Skin epidermis (tissue), 12 donors: Measurements from ENCODE around the gene DPF3.

ENCODE experiments used
- H3K27ac ChIP-seq, 21 experiments: fragments of 200-600 bp; sonication (generic) in 11 of 21; one replicate each; pipeline ENCODE4 v1.5.0; 2020; ENCODE audit warnings: mild to moderate bottlenecking in 3 of 21, inconsistent platforms in 2 of 21, moderate library complexity in 2 of 21
- H3K4me3 ChIP-seq, 7 experiments: fragments of 200-600 bp; sonication (generic) in 2 of 7; one replicate each; pipeline ENCODE4 v1.5.0; 2020; ENCODE audit warnings: inconsistent platforms in 2 of 7, mild to moderate bottlenecking in 2 of 7, moderate library complexity in 1 of 7

Gene DPF3

GRCh38 chr14:72783741-72784140 lies 110.2 kb downstream of the DPF3 start:
- H3K27ac ChIP-seq = no peak overlapping the region
- no peak overlapping the region for H3K4me3 ChIP-seq

DNA sequence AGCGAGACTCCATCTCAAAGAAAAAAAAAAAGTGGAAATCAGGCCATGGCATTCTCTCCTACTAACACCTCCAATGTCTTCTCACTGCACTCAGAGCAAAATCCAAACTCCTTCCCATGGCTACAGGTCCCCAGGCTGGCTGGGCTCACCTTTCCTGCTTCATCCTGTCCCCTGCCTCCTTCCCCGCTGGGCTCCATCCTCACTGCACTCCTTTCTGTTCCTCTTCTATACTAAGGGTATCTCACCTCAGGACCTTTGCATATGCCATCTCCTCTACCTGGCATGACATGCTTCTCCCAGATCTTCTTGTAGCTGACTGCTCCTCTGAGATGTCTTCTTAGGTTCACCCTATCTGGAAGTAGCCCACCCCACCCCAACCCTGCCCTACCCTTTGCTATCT lies 111.1 kb downstream of the DPF3 start:
- H3K27ac ChIP-seq = no peak overlapping the region
- H3K4me3 ChIP-seq = no peak overlapping the region

DNA sequence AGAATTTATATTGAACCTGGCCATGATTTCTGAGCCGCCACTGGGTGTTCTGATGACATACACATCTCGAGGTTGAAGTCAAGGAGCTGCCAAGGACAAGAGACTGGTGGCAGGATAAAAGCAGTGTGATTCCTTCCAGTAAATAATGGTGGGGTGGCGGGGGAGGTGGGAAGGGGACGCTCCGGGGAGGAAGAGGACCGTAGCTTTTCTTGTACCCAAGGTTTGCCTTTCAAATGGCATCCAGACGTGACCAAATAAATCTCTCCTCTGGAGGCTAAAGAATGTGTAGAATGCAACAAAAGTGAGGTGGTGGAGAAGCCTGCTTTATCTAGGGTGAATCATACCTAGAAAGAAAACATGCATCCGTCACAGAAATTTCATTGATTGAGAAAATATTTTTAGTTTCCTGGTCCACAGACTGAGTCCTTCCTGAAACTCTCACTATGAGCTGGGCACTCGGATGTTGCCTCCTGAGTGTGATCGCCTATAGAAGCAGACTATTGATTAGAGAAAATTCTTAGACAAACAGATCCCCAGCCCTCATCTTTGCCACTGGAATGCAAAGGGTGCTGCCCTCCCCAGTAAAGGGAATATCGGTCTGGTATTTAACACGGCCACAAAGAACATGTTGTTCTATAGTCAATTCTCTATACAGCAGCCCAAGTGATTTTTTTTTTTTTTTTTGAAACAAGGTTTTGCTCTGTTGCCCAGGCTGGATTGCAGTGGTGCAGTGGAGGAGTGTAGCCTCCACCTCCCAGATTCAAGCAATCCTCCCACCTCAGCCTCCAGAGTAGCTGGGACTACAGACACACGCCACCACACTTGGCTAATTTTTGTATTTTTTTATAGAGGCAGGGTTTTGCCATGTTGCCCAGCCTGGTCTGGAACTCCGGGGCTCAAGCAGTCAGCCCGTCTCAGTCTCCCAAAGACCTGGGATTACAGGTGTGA lies 112.1 kb downstream of the DPF3 start:
- no peak overlapping the region for H3K27ac ChIP-seq

DNA sequence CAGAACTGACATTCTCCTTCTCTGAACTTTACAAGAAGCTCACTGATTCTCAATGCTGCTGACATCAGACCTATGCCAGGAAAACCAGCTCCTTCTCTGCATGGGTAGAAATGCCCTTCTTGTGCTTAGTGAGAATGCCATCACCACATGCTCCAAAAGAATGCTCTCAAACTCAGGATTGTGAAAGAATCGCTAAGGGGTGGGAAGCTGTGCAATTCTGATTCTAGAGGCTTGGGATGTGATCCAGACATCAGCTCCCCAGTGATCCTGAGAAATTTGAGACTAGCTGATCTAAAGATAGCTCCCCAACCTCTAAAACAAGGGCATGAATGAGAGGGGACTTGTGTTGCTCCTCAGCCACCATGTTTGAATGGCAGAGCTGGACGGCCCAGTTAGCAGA lies 113.2 kb downstream of the DPF3 start:
- no peak overlapping the region for H3K4me3 ChIP-seq
- no peak overlapping the region for H3K27ac ChIP-seq

More for the DNA sequence above, 112.1 kb downstream of the DPF3 start:
- H3K4me3 ChIP-seq = no peak overlapping the region

DNA sequence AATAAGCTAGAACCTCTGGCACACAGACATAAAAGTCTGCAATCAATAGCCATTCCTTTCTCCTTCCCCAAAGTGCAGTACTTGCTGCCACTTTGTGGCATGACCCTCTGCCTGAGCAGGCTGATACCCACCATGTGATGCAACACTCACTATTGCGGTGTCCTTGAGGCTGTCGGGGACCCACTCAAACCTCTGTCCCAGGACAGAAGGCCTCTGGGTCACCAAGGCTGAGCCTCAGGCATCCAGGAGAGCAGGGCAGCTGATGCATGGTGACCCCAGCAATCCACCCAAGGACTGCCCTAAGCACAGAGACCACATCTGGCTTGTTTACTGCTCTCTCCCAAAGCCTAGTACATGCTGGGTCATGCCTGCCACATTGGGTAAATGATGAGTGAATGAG lies 114.2 kb downstream of the DPF3 start:
- Histone ChIP-seq H3K4me3 (no peak overlapping the region), H3K27ac (no peak overlapping the region)

DNA sequence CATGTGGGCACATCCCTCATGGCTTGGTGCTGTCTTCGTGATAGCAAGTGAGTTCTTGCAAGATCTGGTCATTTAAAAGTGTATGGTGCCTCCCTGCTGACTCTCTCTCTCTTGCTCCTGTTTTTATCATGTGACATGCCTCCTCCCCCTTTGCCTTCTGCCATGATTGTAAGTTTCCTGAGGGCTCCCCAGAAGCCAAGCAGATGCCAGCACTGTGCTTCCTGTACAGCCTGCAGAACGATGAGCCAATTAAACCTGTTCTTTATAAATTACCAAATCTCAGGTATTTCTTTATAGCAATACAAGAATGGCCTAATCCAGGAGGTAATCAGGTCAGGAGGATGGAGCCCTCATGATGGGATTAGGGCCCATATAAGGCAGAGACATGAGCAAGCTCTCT lies 116.3 kb downstream of the DPF3 start:
- no peak overlapping the region for H3K27ac ChIP-seq
- H3K4me3 ChIP-seq = no peak overlapping the region

GRCh38 chr14:72776701-72777261 lies 117.1 kb downstream of the DPF3 start:
- Histone ChIP-seq H3K27ac (no peak overlapping the region), H3K4me3 (no peak overlapping the region)

DNA sequence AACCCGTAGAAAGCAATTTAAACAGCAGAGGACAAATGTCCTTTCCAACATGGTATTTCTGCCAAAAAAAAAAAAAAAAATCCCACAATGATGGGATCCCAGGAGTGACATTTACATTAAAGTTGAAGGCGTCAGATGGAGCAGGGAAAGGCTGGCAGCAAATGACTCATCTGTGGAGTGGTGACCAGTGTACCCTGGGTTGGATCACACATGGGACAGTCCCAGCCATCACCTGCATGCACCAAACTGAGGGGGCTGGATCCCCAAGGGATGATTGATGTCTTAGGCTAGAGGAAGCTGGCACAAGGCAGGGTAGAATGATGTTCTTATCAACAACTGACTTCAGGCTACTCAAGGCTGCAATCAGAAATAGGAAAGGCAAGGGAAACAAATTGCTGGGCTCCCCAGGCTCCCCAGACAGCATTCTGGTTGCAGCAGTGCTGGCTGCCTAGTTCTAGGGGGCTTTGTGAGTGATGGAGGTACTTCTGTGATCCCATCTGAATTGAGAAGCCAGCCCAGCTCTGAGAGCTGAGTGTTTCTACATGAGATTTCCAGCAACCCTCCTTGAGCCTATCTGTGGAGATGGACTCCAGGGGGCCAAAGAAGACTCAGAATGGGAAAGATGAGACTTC lies 117.9 kb downstream of the DPF3 start:
- Histone ChIP-seq H3K4me3 (no peak overlapping the region), H3K27ac (no peak overlapping the region)

GRCh38 chr14:72774894-72775620 lies 118.8 kb downstream of the DPF3 start:
- Histone ChIP-seq H3K4me3 (no peak overlapping the region), H3K27ac (no peak overlapping the region)

- no peak overlapping the region for H3K27ac ChIP-seq
- no peak overlapping the region for H3K4me3 ChIP-seq
Measured at GRCh38 chr14:72774141-72774540, 119.8 kb downstream of the DPF3 start.

DNA sequence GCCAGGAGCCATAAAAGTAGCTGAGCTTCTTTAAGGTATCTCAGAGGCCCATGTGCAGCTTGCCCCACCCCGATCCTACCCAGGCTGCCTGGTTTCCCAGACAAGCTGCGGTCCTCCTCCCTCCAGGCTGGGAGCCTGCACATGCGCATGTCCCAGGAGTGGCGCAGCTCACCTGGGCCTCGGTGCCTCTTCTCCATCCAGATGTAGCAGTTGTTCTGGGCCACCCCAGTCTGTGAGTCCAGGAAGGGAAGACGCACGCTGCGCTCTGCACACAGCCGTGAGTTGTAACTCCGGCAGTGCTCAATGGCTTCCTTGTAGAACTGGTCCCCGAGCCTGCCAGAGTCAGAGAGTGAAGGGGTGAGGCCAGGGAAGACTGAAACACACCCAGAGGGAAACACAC lies 122.3 kb downstream of the DPF3 start:
- Histone ChIP-seq H3K27ac (no peak overlapping the region), H3K4me3 (no peak overlapping the region)

DNA sequence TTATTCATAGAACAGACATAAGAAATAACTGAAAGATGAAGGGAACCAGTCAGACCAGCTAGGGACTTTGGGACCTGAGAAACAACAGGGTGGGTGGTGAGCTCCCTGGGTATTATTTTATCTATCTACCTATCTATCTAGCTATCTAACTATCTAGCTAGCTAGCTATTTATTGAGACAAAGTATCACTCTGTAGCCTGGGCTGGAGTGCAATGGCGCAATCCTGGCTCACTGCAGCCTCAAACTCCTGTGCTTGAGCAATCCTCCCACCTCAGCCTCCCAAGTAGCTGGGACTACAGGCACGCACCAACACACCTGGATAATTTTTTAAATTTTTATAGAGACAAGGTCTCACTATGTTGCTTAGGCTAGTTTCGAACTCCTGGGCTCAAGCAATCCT lies 127.6 kb downstream of the DPF3 start:
- H3K4me3 ChIP-seq = no peak overlapping the region
- no peak overlapping the region for H3K27ac ChIP-seq

GRCh38 chr14:72763892-72764291 lies 130.0 kb downstream of the DPF3 start:
- Histone ChIP-seq H3K4me3 (no peak overlapping the region), H3K27ac (no peak overlapping the region)

GRCh38 chr14:72759670-72760069 lies 134.2 kb downstream of the DPF3 start:
- H3K27ac ChIP-seq = no peak overlapping the region
- H3K4me3 ChIP-seq = no peak overlapping the region

DNA sequence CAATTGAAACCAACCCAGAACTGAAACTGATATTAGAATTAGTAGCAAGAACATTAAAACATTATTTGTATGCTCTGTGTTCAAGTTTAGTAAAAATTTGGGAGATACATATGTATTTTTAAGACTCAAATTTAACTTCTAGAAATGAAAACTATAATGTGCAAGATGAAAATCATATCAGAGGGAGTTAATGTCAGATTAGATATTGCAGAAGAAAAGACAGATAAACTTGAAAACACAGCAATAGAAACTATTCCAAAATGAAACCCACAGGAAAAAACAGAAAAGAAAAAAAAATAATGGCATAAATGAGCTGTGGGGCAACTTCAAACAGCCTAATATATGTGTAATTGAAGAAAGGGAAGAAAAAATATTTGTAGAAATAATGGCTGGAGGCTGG lies 134.9 kb downstream of the DPF3 start:
- Histone ChIP-seq H3K4me3 (no peak overlapping the region), H3K27ac (no peak overlapping the region)

GRCh38 chr14:72758420-72758819 lies 135.5 kb downstream of the DPF3 start:
- Histone ChIP-seq H3K4me3 (no peak overlapping the region), H3K27ac (no peak overlapping the region)

DNA sequence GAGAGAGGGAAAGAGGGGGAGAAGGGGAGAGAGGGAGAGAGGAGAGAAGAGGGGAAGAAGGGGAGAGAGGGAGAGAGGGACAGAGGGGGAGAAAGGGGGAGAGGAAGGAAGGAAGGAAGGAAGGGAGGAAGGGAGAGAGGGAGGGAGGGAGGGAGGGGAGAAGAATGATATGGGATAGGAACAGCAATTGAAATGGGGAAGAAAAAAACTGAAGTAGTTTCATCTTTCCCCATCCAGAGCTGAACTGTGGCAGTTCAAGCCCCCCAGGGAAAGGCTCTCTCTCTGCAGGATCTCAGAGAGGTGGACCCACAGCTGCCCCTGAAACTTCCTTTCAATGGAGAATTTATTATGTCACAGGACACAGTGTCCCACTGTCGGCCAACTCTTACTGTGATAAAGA lies 136.9 kb downstream of the DPF3 start:
- Histone ChIP-seq H3K27ac (no peak overlapping the region), H3K4me3 (no peak overlapping the region)

GRCh38 chr14:72755766-72756165 lies 138.1 kb downstream of the DPF3 start:
- H3K27ac ChIP-seq = no peak overlapping the region
- no peak overlapping the region for H3K4me3 ChIP-seq

GRCh38 chr14:72754949-72755348 lies 139.0 kb downstream of the DPF3 start:
- Histone ChIP-seq H3K27ac (no peak overlapping the region), H3K4me3 (no peak overlapping the region)

- Histone ChIP-seq H3K4me3 (no peak overlapping the region), H3K27ac (no peak overlapping the region)
Measured at GRCh38 chr14:72753879-72754400, 140.0 kb downstream of the DPF3 start.
